ENCODE measurements around the gene PRCC. TPM values are rescaled to one million over a fixed set of nuclear protein-coding genes. Genes with fewer than 3 reads are reported as not detected.

The PRCC gene
- total and polyA plus RNA-seq, 12 donors, result 35.9 to 137 (median 58.7) TPM

- Histone ChIP-seq H3K9me3 (replicated peaks in 1 of 3) (no peaks in the 10 kb centered on the region), H3K27ac (peak overlapping the region in 3 of 5 donors; percentile 1 to 49 (median 46)), H3K4me1 (replicated peaks in 1 of 2) (peaks cover 19 to 78% of the 10 kb centered on the region in 2 donors), H3K27me3 (no peaks in the 10 kb centered on the region), H3K36me3 (replicated peaks in 1 of 2) (no peaks in the 10 kb centered on the region), H3K4me3 (no peak overlapping the region)
- 43 to 52% (median 48%) methylated on average over 9 of the region's 9 CpGs for WGBS, 4 donors
- DNase-seq, result peak in 4 of 7 donors; percentile 37 to 73 (median 39)
- intact Hi-C loops (cut with DNase I), result no loop called here
- TF ChIP-seq POLR2A (IDR thresholded peaks at IDR 0.05) (no peak), CTCF (IDR thresholded peaks at IDR 0.05) (no peak)
These were observed 5.6 kb downstream of the PRCC start for GRCh38 chr1:156772728-156773497.

GRCh38 chr1:156773607-156774006 is 6.3 kb downstream of the PRCC start:
- DNase-seq, result no peak

GRCh38 chr1:156775799-156776198 is 8.5 kb downstream of the PRCC start:
- Histone ChIP-seq H3K4me3 (no peak overlapping the region), H3K36me3 (replicated peaks in 1 of 2) (no peaks in the 10 kb centered on the region), H3K27me3 (no peaks in the 10 kb centered on the region), H3K9me3 (replicated peaks in 1 of 3) (no peaks in the 10 kb centered on the region), H3K27ac (peak overlapping the region in 1 of 5 donors; percentile 47), H3K4me1 (replicated peaks in 1 of 2) (peaks cover 11 to 58% of the 10 kb centered on the region in 2 donors)
- intact Hi-C loops (cut with DNase I), result no loop called here
- 75 to 79% (median 77%) methylated on average over 5 of the region's 5 CpGs for WGBS, 4 donors
- peak in 1 of 7 donors; percentile 45 for DNase-seq
- no peak for TF ChIP-seq CTCF (IDR thresholded peaks at IDR 0.05)
- no peak for TF ChIP-seq POLR2A (IDR thresholded peaks at IDR 0.05)

More at GRCh38 chr1:156773607-156774006, 6.3 kb downstream of the PRCC start:
- Histone ChIP-seq H3K36me3 (replicated peaks in 1 of 2) (no peaks in the 10 kb centered on the region), H3K27ac (peak overlapping the region in 3 of 5 donors; percentile 1 to 49 (median 46)), H3K4me3 (no peak overlapping the region), H3K4me1 (replicated peaks in 1 of 2) (peaks cover 15 to 78% of the 10 kb centered on the region in 2 donors), H3K27me3 (no peaks in the 10 kb centered on the region), H3K9me3 (replicated peaks in 1 of 3) (no peaks in the 10 kb centered on the region)
- TF ChIP-seq CTCF (IDR thresholded peaks at IDR 0.05) (peak in 2 of 6 experiments; percentile 11 to 12), POLR2A (IDR thresholded peaks at IDR 0.05) (no peak)
- intact Hi-C loops (cut with DNase I), result no loop called here
- WGBS, 4 donors, result 89 to 96% (median 90%) methylated on average over 3 of the region's 3 CpGs

- H3K27me3 ChIP-seq, result no peaks in the 10 kb centered on the region
- DNase-seq, result peak in 1 of 7 donors; percentile 41
- H3K4me1 ChIP-seq (replicated peaks in 1 of 2), result peaks cover 22 to 58% of the 10 kb centered on the region in 2 donors
- WGBS, 4 donors, result 71 to 80% (median 75%) methylated on average over 4 of the region's 4 CpGs
- TF ChIP-seq POLR2A (IDR thresholded peaks at IDR 0.05) (no peak), CTCF (IDR thresholded peaks at IDR 0.05) (no peak)
- H3K9me3 ChIP-seq (replicated peaks in 1 of 3), result no peaks in the 10 kb centered on the region
- intact Hi-C loops (cut with DNase I), result no loop called here
- H3K27ac ChIP-seq, result peak overlapping the region in 1 of 5 donors; percentile 47
- H3K36me3 ChIP-seq (replicated peaks in 1 of 2), result no peaks in the 10 kb centered on the region
- no peak overlapping the region for H3K4me3 ChIP-seq
These were observed 9.6 kb downstream of the PRCC start for GRCh38 chr1:156776942-156777341.

Data from adrenal gland (tissue), 12 donors.